Measurements from ENCODE around the gene RGL2. TPM values are rescaled to one million over a fixed set of nuclear protein-coding genes. Genes with fewer than 3 reads are reported as not detected.

The RGL2 gene
- total and polyA plus RNA-seq, 2 of the 13 experiments (the other 11 are each of a cell fraction or from before 2014, with no cell fraction given), result 22.9 to 47.4 TPM

- no peak; the same call in 1 of the 2 replicates for TF ChIP-seq PRDM4 (CRISPR knock-in tag; IDR thresholded peaks at IDR 0.05; ENCODE audit: borderline replicate concordance)
- no peak; the same call in 1 of the 2 replicates for TF ChIP-seq HOXD1 (CRISPR knock-in tag; IDR thresholded peaks at IDR 0.05)
- TF ChIP-seq HOXA9 (CRISPR knock-in tag; IDR thresholded peaks at IDR 0.05; ENCODE audit: borderline replicate concordance), result peak; percentile 68; the same call in 1 of the 2 replicates
- TF ChIP-seq TCF12 (IDR thresholded peaks at IDR 0.05), result no peak
- TF ChIP-seq TCF12 (CRISPR knock-in tag; IDR thresholded peaks at IDR 0.05), result peak; percentile 97; the same call in 1 of the 2 replicates
- peak; percentile 53 for TF ChIP-seq ZSCAN20 (CRISPR knock-in tag; IDR thresholded peaks at IDR 0.05; ENCODE audit: borderline replicate concordance)
- peak; percentile 55; the same call in 1 of the 2 replicates for TF ChIP-seq HCFC1 (IDR thresholded peaks at IDR 0.05; ENCODE audit: low read depth, low read length)
- no peak for TF ChIP-seq WIZ (CRISPR knock-in tag; IDR thresholded peaks at IDR 0.05)
- peak; percentile 58; the same call in 1 of the 2 replicates for TF ChIP-seq SRY (CRISPR knock-in tag; IDR thresholded peaks at IDR 0.05)
- no peak for TF ChIP-seq NR1H2 (CRISPR knock-in tag; IDR thresholded peaks at IDR 0.05; ENCODE audit: borderline replicate concordance, low read depth)
- no peak; the same call in 1 of the 2 replicates for TF ChIP-seq TOPORS (CRISPR knock-in tag; IDR thresholded peaks at IDR 0.05)
- peak; percentile 94; the same call in 1 of the 2 replicates for TF ChIP-seq ZFP91 (CRISPR knock-in tag; IDR thresholded peaks at IDR 0.05; ENCODE audit: borderline replicate concordance)
- no peak for TF ChIP-seq ZNF773 (CRISPR knock-in tag; IDR thresholded peaks at IDR 0.05; ENCODE audit: borderline replicate concordance)
- no peak for TF ChIP-seq ZSCAN22 (CRISPR knock-in tag; IDR thresholded peaks at IDR 0.05)
- TF ChIP-seq SALL1 (CRISPR knock-in tag; IDR thresholded peaks at IDR 0.05), result peak; percentile 53
- TF ChIP-seq PITX1 (CRISPR knock-in tag; IDR thresholded peaks at IDR 0.05), result peak; percentile 32
- 0 out of 2 replicates have a peak, but pooled peaks have one; percentile 27 for TF ChIP-seq GMEB2 (CRISPR knock-in tag; IDR thresholded peaks at IDR 0.05; ENCODE audit: low read depth)
- peak; percentile 82 for TF ChIP-seq ZNF639 (CRISPR knock-in tag; conservative IDR thresholded peaks at IDR 0.05)
- no peak for TF ChIP-seq ATM (IDR thresholded peaks at IDR 0.05; ENCODE audit: borderline replicate concordance)
- peak; percentile 32 for TF ChIP-seq TEAD3 (CRISPR knock-in tag; optimal IDR thresholded peaks at IDR 0.05; ENCODE audit: borderline replicate concordance)
- TF ChIP-seq ZFY (CRISPR knock-in tag; IDR thresholded peaks at IDR 0.05), result peak; percentile 73
- TF ChIP-seq ZFP1 (CRISPR knock-in tag; IDR thresholded peaks at IDR 0.05), result peak; percentile 81; the same call in 1 of the 2 replicates
- peak; percentile 84 for TF ChIP-seq GATAD1 (CRISPR knock-in tag; IDR thresholded peaks at IDR 0.05)
- peak; percentile 73 for TF ChIP-seq ZNF263 (CRISPR knock-in tag; IDR thresholded peaks at IDR 0.05)
Observed at GRCh38 chr6:33299237-33299944, 649 bp upstream of the RGL2 start (continued).

Data from HepG2 (cell line).